Fibroblast of lung (primary cell): ENCODE results near the gene ZIC1.

Experiments
- EZH2 ChIP-seq: IDR thresholded peaks from 2 replicates; pipeline ENCODE4 v1.5.1; 2012; ENCODE audit warnings: low read length, control low read depth, mild to moderate bottlenecking; ENCODE audit errors: missing control alignments
- TF ChIP-seq, protein P1 (sequence below), 2 donors: IDR thresholded peaks in 1 of 2; conservative IDR thresholded peaks in 1 of 2; 1 replicate in 1 of 2; 2 replicates in 1 of 2; pipeline ENCODE4 v1.5.1; 2011 to 2012; ENCODE audit warnings: low read length in 2 of 2, control low read depth in 1 of 2, inconsistent platforms in 1 of 2, low read depth in 1 of 2, mild to moderate bottlenecking in 1 of 2

GRCh38 chr3:147411238-147411814, 2.2 kb downstream of the ZIC1 start:
- TF ChIP-seq, protein P1, sequence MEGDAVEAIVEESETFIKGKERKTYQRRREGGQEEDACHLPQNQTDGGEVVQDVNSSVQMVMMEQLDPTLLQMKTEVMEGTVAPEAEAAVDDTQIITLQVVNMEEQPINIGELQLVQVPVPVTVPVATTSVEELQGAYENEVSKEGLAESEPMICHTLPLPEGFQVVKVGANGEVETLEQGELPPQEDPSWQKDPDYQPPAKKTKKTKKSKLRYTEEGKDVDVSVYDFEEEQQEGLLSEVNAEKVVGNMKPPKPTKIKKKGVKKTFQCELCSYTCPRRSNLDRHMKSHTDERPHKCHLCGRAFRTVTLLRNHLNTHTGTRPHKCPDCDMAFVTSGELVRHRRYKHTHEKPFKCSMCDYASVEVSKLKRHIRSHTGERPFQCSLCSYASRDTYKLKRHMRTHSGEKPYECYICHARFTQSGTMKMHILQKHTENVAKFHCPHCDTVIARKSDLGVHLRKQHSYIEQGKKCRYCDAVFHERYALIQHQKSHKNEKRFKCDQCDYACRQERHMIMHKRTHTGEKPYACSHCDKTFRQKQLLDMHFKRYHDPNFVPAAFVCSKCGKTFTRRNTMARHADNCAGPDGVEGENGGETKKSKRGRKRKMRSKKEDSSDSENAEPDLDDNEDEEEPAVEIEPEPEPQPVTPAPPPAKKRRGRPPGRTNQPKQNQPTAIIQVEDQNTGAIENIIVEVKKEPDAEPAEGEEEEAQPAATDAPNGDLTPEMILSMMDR (conservative IDR thresholded peaks at IDR 0.05 in 1 of 2, IDR thresholded peaks at IDR 0.05 in 1 of 2; ENCODE audit: low read depth in 1 of 2, low read length in 2 of 2): no peak
- TF ChIP-seq EZH2: no peak
